Measurements from ENCODE around the gene SPAG16. TPM values are rescaled to one million over a fixed set of nuclear protein-coding genes. Genes with fewer than 3 reads are reported as not detected.

The SPAG16 gene
- total RNA-seq, 4 donors from 2014 or later: 25.6 to 37.5 (median 26.3) TPM

DNA sequence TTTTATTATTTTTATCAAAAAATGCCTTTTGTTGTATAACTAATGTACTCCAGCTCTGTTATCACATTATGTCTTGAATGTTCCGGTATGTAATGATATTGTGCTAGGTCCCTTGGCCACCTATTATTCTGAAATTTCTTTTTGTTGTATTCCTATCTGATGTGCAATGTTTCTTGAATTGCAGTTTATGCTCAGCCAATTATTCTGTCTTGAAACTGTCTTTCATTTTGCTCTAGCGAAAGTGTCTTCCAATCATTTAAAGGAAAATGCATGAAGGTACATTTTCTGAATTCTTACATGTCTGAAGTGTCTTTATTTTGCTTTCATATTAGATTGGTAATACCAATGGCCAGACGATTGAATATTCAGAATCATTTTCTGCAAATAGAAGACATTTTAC, 277.5 kb downstream of the SPAG16 start:
- intact Hi-C loops (cut with DNase I; ENCODE audit: low total_unique reads): no loop called here
- H3K4me3 ChIP-seq (ENCODE audit: low read depth, poor library complexity, severe bottlenecking): no peak overlapping the region
- DNase-seq (ENCODE audit: low spot score in 2 of 2): no peak
- TF ChIP-seq, protein P1, sequence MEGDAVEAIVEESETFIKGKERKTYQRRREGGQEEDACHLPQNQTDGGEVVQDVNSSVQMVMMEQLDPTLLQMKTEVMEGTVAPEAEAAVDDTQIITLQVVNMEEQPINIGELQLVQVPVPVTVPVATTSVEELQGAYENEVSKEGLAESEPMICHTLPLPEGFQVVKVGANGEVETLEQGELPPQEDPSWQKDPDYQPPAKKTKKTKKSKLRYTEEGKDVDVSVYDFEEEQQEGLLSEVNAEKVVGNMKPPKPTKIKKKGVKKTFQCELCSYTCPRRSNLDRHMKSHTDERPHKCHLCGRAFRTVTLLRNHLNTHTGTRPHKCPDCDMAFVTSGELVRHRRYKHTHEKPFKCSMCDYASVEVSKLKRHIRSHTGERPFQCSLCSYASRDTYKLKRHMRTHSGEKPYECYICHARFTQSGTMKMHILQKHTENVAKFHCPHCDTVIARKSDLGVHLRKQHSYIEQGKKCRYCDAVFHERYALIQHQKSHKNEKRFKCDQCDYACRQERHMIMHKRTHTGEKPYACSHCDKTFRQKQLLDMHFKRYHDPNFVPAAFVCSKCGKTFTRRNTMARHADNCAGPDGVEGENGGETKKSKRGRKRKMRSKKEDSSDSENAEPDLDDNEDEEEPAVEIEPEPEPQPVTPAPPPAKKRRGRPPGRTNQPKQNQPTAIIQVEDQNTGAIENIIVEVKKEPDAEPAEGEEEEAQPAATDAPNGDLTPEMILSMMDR (IDR thresholded peaks at IDR 0.05): no peak
- TF ChIP-seq POLR2A (IDR thresholded peaks at IDR 0.05): no peak
- WGBS, 2 donors: 88 to 91% methylated on average over 3 of the region's 3 CpGs

DNA sequence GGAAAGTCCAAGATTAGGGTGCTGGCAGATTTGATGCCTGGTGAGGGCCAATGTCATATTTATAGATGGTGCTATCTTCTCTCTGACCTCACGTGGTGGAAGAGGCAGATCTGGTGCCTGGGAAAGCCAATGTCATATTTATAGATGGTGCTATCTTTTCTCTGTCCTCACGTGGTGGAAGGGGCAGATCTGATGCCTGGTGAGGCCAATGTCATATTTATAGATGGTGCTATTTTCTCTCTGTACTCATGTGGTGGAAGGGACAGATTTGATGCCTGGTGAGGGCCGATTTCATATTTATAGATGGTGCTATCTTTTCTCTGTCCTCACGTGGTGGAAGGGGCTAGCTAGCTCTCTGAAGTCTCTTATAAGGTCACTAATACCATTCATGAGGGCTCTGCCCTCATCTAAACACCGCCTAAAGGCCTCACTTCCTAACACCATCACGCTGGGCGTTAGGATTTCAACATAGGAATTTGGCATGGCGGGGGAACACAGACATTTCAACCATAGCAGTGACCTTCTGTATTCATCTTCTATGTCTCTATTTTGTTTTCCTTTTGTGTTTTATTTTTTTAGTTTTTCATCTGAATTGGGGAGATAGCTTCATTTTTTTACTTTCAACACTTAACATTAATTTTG, 278.4 kb downstream of the SPAG16 start:
- DNase-seq (ENCODE audit: low spot score in 2 of 2): no peak
- H3K4me3 ChIP-seq (ENCODE audit: low read depth, poor library complexity, severe bottlenecking): no peak overlapping the region
- intact Hi-C loops (cut with DNase I; ENCODE audit: low total_unique reads): no loop called here
- no peak for TF ChIP-seq POLR2A (IDR thresholded peaks at IDR 0.05)
- TF ChIP-seq, protein P1 (IDR thresholded peaks at IDR 0.05): no peak
- 78 to 80% methylated on average over 8 of the region's 8 CpGs for WGBS, 2 donors

DNA sequence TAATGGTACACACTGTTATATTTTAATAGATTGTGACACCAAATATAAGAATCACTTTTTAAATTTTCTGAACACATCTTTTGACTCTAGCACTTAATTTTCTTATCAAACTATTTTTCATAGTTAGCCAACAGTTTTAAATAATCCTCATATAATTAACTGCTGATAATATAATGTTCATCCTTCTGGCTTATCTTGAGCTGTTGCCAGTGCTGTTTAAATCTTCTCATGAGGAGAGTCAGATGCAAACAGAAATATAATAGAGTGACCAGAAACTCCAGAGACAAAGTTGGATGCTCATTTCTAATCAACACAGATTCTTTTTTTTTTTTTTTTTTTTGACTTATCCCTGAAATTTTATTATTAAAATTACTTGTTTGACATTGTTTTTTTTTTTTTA, 282.6 kb downstream of the SPAG16 start:
- no peak for DNase-seq (ENCODE audit: low spot score in 2 of 2)
- intact Hi-C loops (cut with DNase I; ENCODE audit: low total_unique reads): no loop called here
- no peak overlapping the region for H3K4me3 ChIP-seq (ENCODE audit: low read depth, poor library complexity, severe bottlenecking)
- TF ChIP-seq, protein P1 (IDR thresholded peaks at IDR 0.05): no peak
- TF ChIP-seq POLR2A (IDR thresholded peaks at IDR 0.05): no peak

DNA sequence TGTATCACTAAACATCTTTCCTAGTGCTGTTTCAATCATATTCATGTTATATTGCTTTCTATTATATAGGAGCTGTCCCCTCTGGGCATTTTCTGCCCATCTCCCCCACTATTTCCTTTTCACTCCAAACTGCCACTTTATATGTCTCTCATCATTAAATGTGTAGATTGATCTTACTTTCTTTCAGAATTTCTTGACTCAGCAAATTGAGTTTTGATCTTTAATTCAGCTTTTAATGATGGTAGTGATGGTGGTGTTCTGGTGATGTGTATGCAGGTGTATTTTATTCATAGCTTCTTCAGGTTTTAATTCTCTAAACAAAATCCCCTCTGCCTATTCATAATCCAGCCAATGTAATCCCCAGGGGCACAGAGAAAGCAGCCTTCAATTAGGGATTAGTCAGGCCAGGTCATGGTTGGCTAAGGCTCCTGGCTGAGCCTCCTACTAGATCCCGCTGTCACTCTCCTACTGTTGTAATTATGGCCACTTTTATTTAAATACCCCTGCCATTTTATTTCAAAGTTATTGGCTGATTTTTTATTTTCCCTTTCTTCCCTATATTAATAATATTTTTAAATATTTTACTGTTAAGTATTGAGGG, 325.4 kb downstream of the SPAG16 start:
- intact Hi-C loops (cut with DNase I; ENCODE audit: low total_unique reads): no loop called here
- H3K4me3 ChIP-seq (ENCODE audit: low read depth, poor library complexity, severe bottlenecking): no peak overlapping the region
- no peak for DNase-seq (ENCODE audit: low spot score in 2 of 2)
- TF ChIP-seq, protein P1 (IDR thresholded peaks at IDR 0.05): no peak
- no peak for TF ChIP-seq POLR2A (IDR thresholded peaks at IDR 0.05)
- WGBS, 2 donors: 77 to 79% methylated on average over 1 of the region's 1 CpG

DNA sequence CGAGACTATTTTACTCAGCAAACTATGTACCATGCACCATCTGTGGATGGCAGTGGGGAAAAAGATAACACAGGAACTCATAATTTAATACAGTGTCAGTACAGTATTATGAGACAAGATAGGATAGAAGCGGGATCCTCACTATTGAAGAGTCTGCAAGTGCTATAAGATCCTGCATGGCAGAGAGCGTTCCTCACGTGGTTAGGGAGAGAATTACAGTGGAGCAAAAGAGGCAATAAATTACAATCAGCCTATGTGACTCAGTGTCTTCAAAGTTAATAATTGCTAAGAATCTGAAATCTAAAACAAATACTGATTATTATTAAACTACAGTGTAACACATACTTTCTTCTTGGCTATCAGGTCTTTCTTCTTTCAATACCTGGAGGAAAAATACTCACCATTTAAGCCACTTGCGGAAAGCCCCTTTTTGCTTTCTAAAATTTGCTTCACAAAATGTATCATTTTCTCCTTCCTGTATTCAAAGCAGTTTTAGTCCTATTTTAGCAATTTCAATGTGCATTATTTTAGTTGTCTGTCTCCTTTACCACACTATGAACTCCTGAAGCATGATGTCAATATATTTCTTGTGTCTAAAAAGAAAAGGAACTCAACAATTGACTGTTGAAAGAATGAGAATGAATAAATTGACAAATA, 342.9 kb downstream of the SPAG16 start:
- intact Hi-C loops (cut with DNase I; ENCODE audit: low total_unique reads): no loop called here

More for the DNA sequence above, 342.9 kb downstream of the SPAG16 start:
- TF ChIP-seq POLR2A (IDR thresholded peaks at IDR 0.05): no peak
- TF ChIP-seq, protein P1 (IDR thresholded peaks at IDR 0.05): no peak
- H3K4me3 ChIP-seq (ENCODE audit: low read depth, poor library complexity, severe bottlenecking): no peak overlapping the region
- WGBS, 2 donors: 77 to 84% methylated on average over 5 of the region's 5 CpGs
- no peak for DNase-seq (ENCODE audit: low spot score in 2 of 2)
